ENCODE results near the gene CASZ1. TPM values are rescaled to one million over a fixed set of nuclear protein-coding genes. Genes with fewer than 3 reads are reported as not detected.

CASZ1 gene
- total and polyA plus RNA-seq, 2 donors (not counting 1 experiment from before 2014, with no cell fraction given) = 0.34 to 0.50 TPM

DNA sequence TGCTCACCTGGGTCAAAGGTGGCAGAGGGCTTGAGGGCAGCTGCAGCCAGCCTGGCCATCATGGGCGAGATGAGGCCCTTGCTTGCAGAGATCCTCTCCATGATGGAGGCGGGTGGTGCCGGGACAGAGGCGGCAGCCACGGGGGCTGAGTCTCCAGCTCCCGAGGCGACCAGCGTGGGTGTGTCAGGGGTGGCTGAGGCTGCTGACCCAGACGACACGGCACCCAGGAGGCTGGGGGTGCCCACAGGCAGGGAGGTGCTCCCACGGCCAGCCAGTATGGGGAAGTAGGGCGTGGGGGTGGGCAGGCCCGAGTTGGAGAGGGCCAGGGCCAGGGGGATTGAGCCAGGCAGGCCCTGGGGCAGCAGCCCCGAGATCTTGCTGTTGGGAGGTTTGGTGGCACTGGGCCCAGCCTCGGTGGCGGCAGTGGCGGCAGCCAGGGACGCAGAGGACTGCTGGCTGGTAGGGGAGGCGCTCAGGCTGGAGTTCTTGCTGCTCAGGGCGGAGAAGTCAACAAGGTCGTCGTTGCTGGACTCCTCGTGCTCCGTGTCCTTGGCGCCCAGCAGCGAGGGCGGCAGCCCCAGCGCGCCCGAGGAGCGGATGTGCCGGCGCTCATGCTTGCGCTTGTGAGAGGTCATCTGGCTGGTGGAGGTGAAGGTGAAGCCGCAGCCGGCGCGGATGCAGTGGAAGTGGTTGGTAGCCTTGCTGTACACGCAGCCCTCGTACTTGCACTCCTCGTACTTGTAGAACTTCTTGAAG lies 142.9 kb downstream of the CASZ1 start:
- no peaks in the 10 kb centered on the region for H3K9me3 ChIP-seq (ENCODE audit: control insufficient read depth, insufficient read depth, low read depth, low read length)
- no peaks in the 10 kb centered on the region for H3K36me3 ChIP-seq (ENCODE audit: control insufficient read depth, insufficient read depth, low read length)
- no peak overlapping the region for H3K4me2 ChIP-seq (ENCODE audit: extremely low read depth, insufficient read depth, low read length)
- H3K27ac ChIP-seq (ENCODE audit: insufficient read depth, low read length) = no peak overlapping the region
- H3K4me1 ChIP-seq (ENCODE audit: control insufficient read depth, extremely low read depth, insufficient read depth, low read length) = no peaks in the 10 kb centered on the region
- TF ChIP-seq, protein P1, sequence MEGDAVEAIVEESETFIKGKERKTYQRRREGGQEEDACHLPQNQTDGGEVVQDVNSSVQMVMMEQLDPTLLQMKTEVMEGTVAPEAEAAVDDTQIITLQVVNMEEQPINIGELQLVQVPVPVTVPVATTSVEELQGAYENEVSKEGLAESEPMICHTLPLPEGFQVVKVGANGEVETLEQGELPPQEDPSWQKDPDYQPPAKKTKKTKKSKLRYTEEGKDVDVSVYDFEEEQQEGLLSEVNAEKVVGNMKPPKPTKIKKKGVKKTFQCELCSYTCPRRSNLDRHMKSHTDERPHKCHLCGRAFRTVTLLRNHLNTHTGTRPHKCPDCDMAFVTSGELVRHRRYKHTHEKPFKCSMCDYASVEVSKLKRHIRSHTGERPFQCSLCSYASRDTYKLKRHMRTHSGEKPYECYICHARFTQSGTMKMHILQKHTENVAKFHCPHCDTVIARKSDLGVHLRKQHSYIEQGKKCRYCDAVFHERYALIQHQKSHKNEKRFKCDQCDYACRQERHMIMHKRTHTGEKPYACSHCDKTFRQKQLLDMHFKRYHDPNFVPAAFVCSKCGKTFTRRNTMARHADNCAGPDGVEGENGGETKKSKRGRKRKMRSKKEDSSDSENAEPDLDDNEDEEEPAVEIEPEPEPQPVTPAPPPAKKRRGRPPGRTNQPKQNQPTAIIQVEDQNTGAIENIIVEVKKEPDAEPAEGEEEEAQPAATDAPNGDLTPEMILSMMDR (conservative IDR thresholded peaks at IDR 0.05 in 1 of 2, IDR thresholded peaks at IDR 0.05 in 1 of 2; ENCODE audit: low read depth in 1 of 2, low read length in 2 of 2) = no peak
- no peak for TF ChIP-seq EZH2 (IDR thresholded peaks at IDR 0.05; ENCODE audit: low read length, missing control alignments)
- H3K79me2 ChIP-seq (ENCODE audit: control insufficient read depth, insufficient read depth, low read length) = no peaks in the 10 kb centered on the region
- no peak for DNase-seq (ENCODE audit: low read depth in 2 of 2)
- H4K20me1 ChIP-seq (ENCODE audit: control insufficient read depth, extremely low read depth, insufficient read depth, low read length) = no peaks in the 10 kb centered on the region
- H3K27me3 ChIP-seq (ENCODE audit: control insufficient read depth, insufficient read depth, low read length) = no peaks in the 10 kb centered on the region
- H3K4me3 ChIP-seq (replicated peaks in 1 of 4; ENCODE audit: control extremely low read depth in 1 of 4, insufficient read depth in 1 of 4, low read depth in 3 of 4, low read length in 4 of 4) = no peak overlapping the region
- H3K9ac ChIP-seq (ENCODE audit: insufficient read depth, low read length) = no peak overlapping the region
- H2AFZ ChIP-seq (ENCODE audit: low read length) = no peak overlapping the region

DNA sequence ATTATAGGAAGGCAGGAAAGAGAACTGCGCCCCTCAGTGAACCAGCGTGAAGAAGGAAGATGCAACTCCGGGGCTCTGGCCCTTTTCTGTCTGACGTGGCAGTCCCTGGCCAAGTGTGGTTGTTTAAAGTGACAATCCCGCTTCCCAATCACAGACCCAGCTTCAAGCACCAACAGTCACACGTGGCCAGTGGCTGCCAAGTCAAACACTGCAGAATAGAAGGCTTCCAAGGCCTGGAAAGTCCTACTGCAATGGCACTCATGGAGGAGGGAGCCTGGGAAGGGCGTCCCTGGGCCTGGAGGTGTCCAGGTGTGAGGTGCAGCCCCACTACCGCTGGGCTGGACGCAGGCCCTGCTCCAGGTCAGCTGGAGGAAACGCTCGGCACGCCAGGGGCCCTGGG lies 143.8 kb downstream of the CASZ1 start:
- no peak overlapping the region for H3K4me2 ChIP-seq (ENCODE audit: extremely low read depth, insufficient read depth, low read length)
- no peaks in the 10 kb centered on the region for H3K36me3 ChIP-seq (ENCODE audit: control insufficient read depth, insufficient read depth, low read length)
- no peak overlapping the region for H3K27ac ChIP-seq (ENCODE audit: insufficient read depth, low read length)
- TF ChIP-seq, protein P1 (conservative IDR thresholded peaks at IDR 0.05 in 1 of 2, IDR thresholded peaks at IDR 0.05 in 1 of 2; ENCODE audit: low read depth in 1 of 2, low read length in 2 of 2) = no peak
- no peak for TF ChIP-seq EZH2 (IDR thresholded peaks at IDR 0.05; ENCODE audit: low read length, missing control alignments)
- no peaks in the 10 kb centered on the region for H3K79me2 ChIP-seq (ENCODE audit: control insufficient read depth, insufficient read depth, low read length)
- no peak for DNase-seq (ENCODE audit: low read depth in 2 of 2)
- no peaks in the 10 kb centered on the region for H4K20me1 ChIP-seq (ENCODE audit: control insufficient read depth, extremely low read depth, insufficient read depth, low read length)
- H3K9me3 ChIP-seq (ENCODE audit: control insufficient read depth, insufficient read depth, low read depth, low read length) = no peaks in the 10 kb centered on the region
- H2AFZ ChIP-seq (ENCODE audit: low read length) = no peak overlapping the region
- no peak overlapping the region for H3K9ac ChIP-seq (ENCODE audit: insufficient read depth, low read length)
- no peaks in the 10 kb centered on the region for H3K4me1 ChIP-seq (ENCODE audit: control insufficient read depth, extremely low read depth, insufficient read depth, low read length)
- H3K4me3 ChIP-seq (replicated peaks in 1 of 4; ENCODE audit: control extremely low read depth in 1 of 4, insufficient read depth in 1 of 4, low read depth in 3 of 4, low read length in 4 of 4) = no peak overlapping the region
- no peaks in the 10 kb centered on the region for H3K27me3 ChIP-seq (ENCODE audit: control insufficient read depth, insufficient read depth, low read length)

DNA sequence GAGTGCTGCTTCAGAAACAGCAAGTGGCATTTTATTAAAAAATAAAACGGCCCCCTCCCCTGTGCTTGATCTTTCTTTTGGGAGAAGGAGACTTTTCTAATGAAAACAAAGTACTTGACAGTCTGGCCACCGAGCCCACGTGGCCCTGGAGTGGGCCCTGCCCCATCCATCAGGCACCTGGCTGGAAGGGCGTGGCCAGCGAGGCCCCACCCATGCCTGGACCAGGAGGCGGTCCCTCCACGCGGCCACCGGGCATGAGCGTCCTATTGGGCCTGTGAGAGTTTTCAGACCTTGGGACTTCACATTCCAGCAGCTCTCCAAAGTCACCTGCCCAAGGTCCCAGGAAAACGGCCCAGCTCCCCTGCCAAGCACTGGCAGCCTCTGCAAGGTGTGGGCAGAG lies 144.7 kb downstream of the CASZ1 start:
- Histone ChIP-seq H3K4me1 (ENCODE audit: control insufficient read depth, extremely low read depth, insufficient read depth, low read length) (no peaks in the 10 kb centered on the region), H3K36me3 (ENCODE audit: control insufficient read depth, insufficient read depth, low read length) (no peaks in the 10 kb centered on the region), H3K9me3 (ENCODE audit: control insufficient read depth, insufficient read depth, low read depth, low read length) (no peaks in the 10 kb centered on the region), H3K27ac (ENCODE audit: insufficient read depth, low read length) (no peak overlapping the region), H3K4me2 (ENCODE audit: extremely low read depth, insufficient read depth, low read length) (no peak overlapping the region), H3K9ac (ENCODE audit: insufficient read depth, low read length) (no peak overlapping the region), H3K4me3 (replicated peaks in 1 of 4; ENCODE audit: control extremely low read depth in 1 of 4, insufficient read depth in 1 of 4, low read depth in 3 of 4, low read length in 4 of 4) (no peak overlapping the region), H3K79me2 (ENCODE audit: control insufficient read depth, insufficient read depth, low read length) (no peaks in the 10 kb centered on the region), H2AFZ (ENCODE audit: low read length) (no peak overlapping the region), H3K27me3 (ENCODE audit: control insufficient read depth, insufficient read depth, low read length) (no peaks in the 10 kb centered on the region), H4K20me1 (ENCODE audit: control insufficient read depth, extremely low read depth, insufficient read depth, low read length) (no peaks in the 10 kb centered on the region)
- no peak for DNase-seq (ENCODE audit: low read depth in 2 of 2)
- TF ChIP-seq, protein P1 (conservative IDR thresholded peaks at IDR 0.05 in 1 of 2, IDR thresholded peaks at IDR 0.05 in 1 of 2; ENCODE audit: low read depth in 1 of 2, low read length in 2 of 2) = no peak
- no peak for TF ChIP-seq EZH2 (IDR thresholded peaks at IDR 0.05; ENCODE audit: low read length, missing control alignments)
